Left renal pelvis (tissue), 4 donors: Measurements from ENCODE around the gene FCN2. TPM values are rescaled to one million over a fixed set of nuclear protein-coding genes. Genes with fewer than 3 reads are reported as not detected.

Experiments used
- DNase-seq, 4 donors: peaks; one replicate each; pipeline ENCODE4 v3.0.0-alpha.2; 2013; ENCODE audit warnings: low read depth in 4 of 4, low spot score in 3 of 4
- polyA plus RNA-seq, 4 donors: library from polyadenylated mRNA; unstranded; fragments of 120-200 nt; gene quantifications; one replicate each; pipeline ENCODE4 v1.2.1, GENCODE V29; 2013; ENCODE audit not compliant: insufficient read length in 4 of 4

Gene FCN2
- polyA plus RNA-seq, 4 donors, result 0.27 to 0.33 (median 0.31) TPM; not detected in 1

GRCh38 chr9:134925011-134925511, 44.5 kb downstream of the FCN2 start:
- no peak for DNase-seq

DNA sequence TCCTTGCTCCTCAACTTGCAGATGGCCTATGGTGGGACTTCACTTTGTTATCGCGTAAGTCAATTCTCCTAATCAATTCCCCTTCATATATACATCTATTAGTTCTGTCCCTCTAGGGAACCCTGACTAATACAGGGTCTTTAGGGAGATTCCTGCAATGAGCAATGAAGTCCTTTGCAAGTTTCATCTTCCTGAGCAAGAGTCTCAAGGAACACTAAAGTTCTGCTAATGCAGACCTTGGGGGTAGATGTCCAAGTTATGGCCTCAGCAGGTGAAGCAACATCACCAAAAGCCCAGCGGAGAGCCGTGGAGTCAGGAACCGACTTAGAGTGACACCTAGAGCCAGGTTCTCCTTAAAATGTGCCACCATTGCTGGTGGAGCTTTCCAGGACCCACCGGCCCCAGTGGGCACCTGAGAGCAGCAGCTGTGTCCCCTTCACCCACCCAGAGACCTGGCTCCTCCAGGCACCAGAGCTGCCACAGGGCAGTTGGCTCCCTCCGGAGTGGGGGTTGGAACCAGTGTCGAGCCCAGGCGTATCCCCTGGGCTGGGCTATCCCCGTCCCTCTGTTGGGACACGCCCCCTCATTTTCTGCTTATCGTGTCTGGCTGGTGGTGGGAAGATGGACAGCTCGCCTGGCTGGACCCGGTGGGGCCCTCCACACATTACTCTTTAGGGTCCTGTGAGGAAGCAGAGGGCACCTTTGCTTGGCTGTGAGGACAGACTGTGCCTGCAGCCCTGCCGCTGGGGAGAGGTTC, 48.0 kb downstream of the FCN2 start:
- DNase-seq, result no peak

DNA sequence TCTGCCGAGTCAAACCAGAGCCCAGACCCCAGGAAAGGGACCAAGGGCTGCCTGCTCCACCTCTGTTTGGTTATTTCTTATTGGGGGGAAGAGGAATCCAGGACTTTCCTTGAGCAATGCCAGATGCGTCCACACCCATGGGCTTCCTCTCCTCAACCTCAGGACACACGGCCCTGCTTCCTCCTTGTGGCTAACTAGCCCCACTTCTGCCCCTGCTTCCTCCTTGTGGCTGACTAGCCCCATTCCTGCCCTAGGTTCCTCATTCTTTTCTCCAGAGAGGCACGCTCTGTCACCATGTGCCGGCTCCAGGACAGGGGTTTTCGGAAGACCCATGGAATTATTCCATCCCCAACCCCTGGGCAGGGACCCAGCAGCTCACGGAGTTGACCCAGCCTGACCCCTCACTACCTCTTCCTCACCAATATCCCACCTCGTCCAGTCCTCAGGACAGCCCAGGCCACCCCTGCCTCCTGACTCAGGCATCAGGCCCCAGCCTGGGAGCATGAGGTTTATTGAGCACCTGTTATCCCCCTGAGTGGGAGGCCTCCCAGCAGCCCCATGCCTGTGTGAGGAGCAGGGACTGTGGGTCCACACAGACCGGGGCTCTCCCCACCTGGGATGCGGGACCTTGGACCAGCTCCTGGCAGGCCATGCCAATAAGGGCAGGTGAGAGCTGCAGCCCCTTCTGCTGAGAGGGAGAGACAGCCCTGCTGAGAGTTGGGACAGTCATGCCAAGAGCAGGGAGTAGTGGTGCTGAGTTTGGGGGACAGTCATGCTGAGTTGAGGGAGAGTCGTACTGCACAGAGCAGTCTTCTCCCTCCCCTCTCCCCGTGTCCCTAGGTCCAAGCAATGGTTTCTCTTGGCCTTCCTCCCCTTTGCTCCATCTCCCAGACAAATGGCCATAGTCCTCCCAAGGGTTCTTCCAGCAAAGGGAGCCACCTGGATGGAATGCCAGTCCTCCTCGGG, 48.9 kb downstream of the FCN2 start:
- no peak for DNase-seq

DNA sequence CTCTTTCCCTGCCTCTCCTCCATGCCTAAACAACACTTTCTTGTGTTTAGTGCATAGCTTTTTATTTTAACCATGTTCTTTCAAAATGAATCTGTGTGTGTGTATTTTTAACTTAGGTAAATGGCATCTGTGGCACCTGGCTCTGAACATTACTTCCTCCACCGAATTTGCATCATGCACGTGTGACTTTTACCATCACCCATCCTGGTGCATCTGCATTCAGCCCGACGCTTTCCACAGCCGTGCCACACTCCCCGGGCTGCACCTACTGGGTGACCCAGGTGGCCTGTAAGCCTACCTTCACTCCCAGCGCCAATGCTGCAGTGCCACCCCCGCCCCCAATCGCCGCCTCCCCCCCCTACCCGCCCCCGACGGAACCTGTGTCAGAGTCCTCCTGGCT, 49.8 kb downstream of the FCN2 start:
- DNase-seq, result no peak

- DNase-seq, result no peak
Observed at GRCh38 chr9:134932171-134932570, 51.6 kb downstream of the FCN2 start.

- no peak for DNase-seq
Observed at GRCh38 chr9:134932606-134933005, 52.0 kb downstream of the FCN2 start.

- no peak for DNase-seq
Observed at GRCh38 chr9:134933076-134933659, 52.6 kb downstream of the FCN2 start.

- DNase-seq, result no peak
Observed at GRCh38 chr9:134935056-134935640, 54.5 kb downstream of the FCN2 start.

DNA sequence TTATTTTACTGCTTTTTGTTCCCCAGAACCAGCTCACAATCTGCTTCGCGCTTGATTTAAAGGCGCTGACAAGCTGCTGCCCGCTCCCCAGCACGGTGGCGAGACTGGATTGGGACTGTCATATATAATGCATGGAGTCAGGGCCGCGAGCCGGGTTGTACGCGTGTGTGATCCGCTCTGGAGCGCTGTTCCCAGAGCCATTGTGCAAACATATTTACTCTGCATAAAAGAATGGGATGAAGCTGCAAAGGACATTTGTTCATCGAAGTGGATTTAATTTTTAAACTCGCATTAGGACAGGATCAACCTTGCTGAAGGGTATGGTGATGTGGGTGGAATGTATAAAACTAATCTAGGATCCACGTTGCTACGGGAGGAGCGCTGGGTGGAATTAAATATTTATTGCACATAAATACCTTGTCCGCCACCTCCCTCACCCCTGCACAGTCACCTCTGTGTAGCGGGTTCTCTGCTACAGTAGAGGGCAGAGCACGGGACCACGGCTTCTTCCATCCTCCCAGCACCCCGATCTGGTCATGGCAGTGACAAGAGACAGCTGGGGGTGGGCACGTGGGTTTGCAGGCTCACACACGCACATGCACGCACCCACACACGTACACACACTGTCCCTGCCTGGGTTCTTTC, 55.2 kb downstream of the FCN2 start:
- no peak for DNase-seq

- no peak for DNase-seq
Observed at GRCh38 chr9:134936346-134937163, 55.9 kb downstream of the FCN2 start.

Other genes with a start within 250 kb of the FCN2 start
- 100 to 1,000 TPM in 3 of 4 donors, 10 to 100 TPM in 1; 90.9 to 424 (median 114) TPM for gene COL5A1, start 239.0 kb upstream of the FCN2 start, polyA plus RNA-seq
- 1 to 10 TPM; 2.7 to 5.4 (median 3.0) TPM for gene FCN1, start 37.1 kb downstream of the FCN2 start, polyA plus RNA-seq
- 10 to 100 TPM in 1 of 4 donors, 1 to 10 TPM in 3; 3.6 to 15.5 (median 4.3) TPM for gene OLFM1, start 206.9 kb downstream of the FCN2 start, polyA plus RNA-seq